ENCODE measurements around the gene CDYL2. TPM values are rescaled to one million over a fixed set of nuclear protein-coding genes. Genes with fewer than 3 reads are reported as not detected.
A peak's percentile ranks its signal among the peaks of the same experiment; 100 is the strongest.

The CDYL2 gene
- total and polyA plus RNA-seq, 4 donors, result 1.3 to 12.6 (median 3.7) TPM

GRCh38 chr16:80623376-80623775 is 181.0 kb downstream of the CDYL2 start:
- ATAC-seq (ENCODE audit: insufficient read depth, low FRiP score), result no peak
- no peaks in the 10 kb centered on the region for H3K4me1 ChIP-seq (ENCODE audit: control insufficient read depth in 5 of 5, insufficient read depth in 5 of 5, low read length in 5 of 5)
- H3K9ac ChIP-seq (ENCODE audit: insufficient read depth in 1 of 2, low read length in 2 of 2), result no peak overlapping the region
- no peaks in the 10 kb centered on the region for H3K27me3 ChIP-seq (ENCODE audit: control insufficient read depth in 3 of 3, insufficient read depth in 3 of 3, low read length in 2 of 3)
- H3K4me3 ChIP-seq, result no peak overlapping the region
- peak in 2 of 3 donors; percentile 13 to 53 for DNase-seq
- peaks cover 0 to 7% (median 3%) of the 10 kb centered on the region in 4 donors for H3K36me3 ChIP-seq (ENCODE audit: control insufficient read depth in 4 of 4, insufficient read depth in 4 of 4, low read length in 4 of 4)
- no peak for TF ChIP-seq CTCF (IDR thresholded peaks at IDR 0.05; ENCODE audit: control extremely low read depth, extremely low read depth)
- H3K9me3 ChIP-seq (ENCODE audit: control insufficient read depth in 4 of 4, insufficient read depth in 3 of 4, low read length in 3 of 4), result peaks cover 0 to 9% (median 2%) of the 10 kb centered on the region in 4 donors
- WGBS, 2 donors, result 58 to 65% methylated on average over 4 of the region's 4 CpGs
- H3K27ac ChIP-seq (ENCODE audit: low read depth in 1 of 2, low read length in 1 of 2), result no peak overlapping the region

GRCh38 chr16:80622007-80622406 is 182.4 kb downstream of the CDYL2 start:
- no peak for ATAC-seq (ENCODE audit: insufficient read depth, low FRiP score)

GRCh38 chr16:80620736-80621605 is 183.4 kb downstream of the CDYL2 start:
- H3K27me3 ChIP-seq (ENCODE audit: control insufficient read depth in 3 of 3, insufficient read depth in 3 of 3, low read length in 2 of 3), result no peaks in the 10 kb centered on the region
- no peak overlapping the region for H3K4me3 ChIP-seq
- 93 to 95% methylated on average over 17 of the region's 17 CpGs for WGBS, 2 donors
- ATAC-seq (ENCODE audit: insufficient read depth, low FRiP score), result no peak
- H3K4me1 ChIP-seq (ENCODE audit: control insufficient read depth in 5 of 5, insufficient read depth in 5 of 5, low read length in 5 of 5), result no peaks in the 10 kb centered on the region
- peaks cover 0 to 7% (median 0%) of the 10 kb centered on the region in 4 donors for H3K36me3 ChIP-seq (ENCODE audit: control insufficient read depth in 4 of 4, insufficient read depth in 4 of 4, low read length in 4 of 4)
- H3K27ac ChIP-seq (ENCODE audit: low read depth in 1 of 2, low read length in 1 of 2), result no peak overlapping the region
- H3K9me3 ChIP-seq (ENCODE audit: control insufficient read depth in 4 of 4, insufficient read depth in 3 of 4, low read length in 3 of 4), result peaks cover 0 to 7% (median under 1%) of the 10 kb centered on the region in 4 donors
- TF ChIP-seq CTCF (IDR thresholded peaks at IDR 0.05; ENCODE audit: control extremely low read depth, extremely low read depth), result no peak
- DNase-seq, result no peak
- H3K9ac ChIP-seq (ENCODE audit: insufficient read depth in 1 of 2, low read length in 2 of 2), result no peak overlapping the region

More at GRCh38 chr16:80622007-80622406, 182.4 kb downstream of the CDYL2 start:
- Histone ChIP-seq H3K27me3 (ENCODE audit: control insufficient read depth in 3 of 3, insufficient read depth in 3 of 3, low read length in 2 of 3) (no peaks in the 10 kb centered on the region), H3K27ac (ENCODE audit: low read depth in 1 of 2, low read length in 1 of 2) (no peak overlapping the region), H3K4me3 (no peak overlapping the region), H3K9me3 (ENCODE audit: control insufficient read depth in 4 of 4, insufficient read depth in 3 of 4, low read length in 3 of 4) (peaks cover 0 to 7% (median under 1%) of the 10 kb centered on the region in 4 donors), H3K9ac (ENCODE audit: insufficient read depth in 1 of 2, low read length in 2 of 2) (no peak overlapping the region), H3K4me1 (ENCODE audit: control insufficient read depth in 5 of 5, insufficient read depth in 5 of 5, low read length in 5 of 5) (no peaks in the 10 kb centered on the region), H3K36me3 (ENCODE audit: control insufficient read depth in 4 of 4, insufficient read depth in 4 of 4, low read length in 4 of 4) (peaks cover 0 to 7% (median 0%) of the 10 kb centered on the region in 4 donors)
- DNase-seq, result no peak
- no peak for TF ChIP-seq CTCF (IDR thresholded peaks at IDR 0.05; ENCODE audit: control extremely low read depth, extremely low read depth)
- 96% methylated on average over 3 of the region's 3 CpGs for WGBS, 2 donors

All from lung (tissue), 12 donors.